Smooth muscle cell (in vitro differentiated cells): ENCODE measurements around the gene TTLL11. TPM values are rescaled to one million over a fixed set of nuclear protein-coding genes. Genes with fewer than 3 reads are reported as not detected.

Experiments
- DNase-seq: peaks from one replicate; lab custom pipeline; 2025; ENCODE audit not compliant: unreplicated experiment; lab: John Stamatoyannopoulos, UW
- H2AFZ ChIP-seq: fragments of 200-600 bp; sonication (generic); 2 replicates; pipeline ENCODE4 v1.6.0; 2016; ENCODE audit warnings: antibody characterized with exemption, low read depth, mild to moderate bottlenecking
- H3F3A ChIP-seq: fragments of 200-600 bp; sonication (generic); 2 replicates; pipeline ENCODE4 v1.6.0; 2017; ENCODE audit warnings: antibody characterized with exemption, low read depth
- H3K27ac ChIP-seq: fragments of 200-600 bp; sonication (generic); 2 replicates; pipeline ENCODE4 v1.5.1; 2016; ENCODE audit warnings: low read depth, mild to moderate bottlenecking
- H3K27me3 ChIP-seq: fragments of 200-600 bp; sonication (generic); 2 replicates; pipeline ENCODE4 v1.6.1; 2016; ENCODE audit warnings: low read depth, mild to moderate bottlenecking
- H3K36me3 ChIP-seq: fragments of 200-600 bp; sonication (generic); 2 replicates; pipeline ENCODE4 v1.5.1; 2016; ENCODE audit warnings: low read depth
- H3K4me1 ChIP-seq: fragments of 200-600 bp; sonication (generic); 2 replicates; pipeline ENCODE4 v1.5.1; 2016; ENCODE audit warnings: low read depth
- H3K4me2 ChIP-seq: fragments of 200-600 bp; sonication (generic); 2 replicates; pipeline ENCODE4 v1.6.0; 2016; ENCODE audit warnings: mild to moderate bottlenecking
- H3K4me3 ChIP-seq: fragments of 200-600 bp; sonication (generic); 2 replicates; pipeline ENCODE4 v1.5.1; 2016; ENCODE audit warnings: mild to moderate bottlenecking
- H3K79me2 ChIP-seq: fragments of 200-600 bp; sonication (generic); 2 replicates; pipeline ENCODE4 v1.6.0; 2016; ENCODE audit warnings: low read depth, mild to moderate bottlenecking
- H3K9ac ChIP-seq: fragments of 200-600 bp; sonication (generic); 2 replicates; pipeline ENCODE4 v1.6.0; 2016; ENCODE audit warnings: low read depth
- H3K9me3 ChIP-seq: fragments of 200-600 bp; sonication (generic); replicated peaks from 2 replicates; pipeline ENCODE4 v1.5.1; 2016; ENCODE audit warnings: low read depth
- H4K20me1 ChIP-seq: fragments of 200-600 bp; sonication (generic); 2 replicates; pipeline ENCODE4 v1.6.0; 2016; ENCODE audit warnings: low read depth
- CTCF ChIP-seq: fragments of 200-600 bp; sonication (generic); IDR thresholded peaks from 2 replicates; pipeline ENCODE4 v1.5.1; 2017; ENCODE audit warnings: borderline replicate concordance, mild to moderate bottlenecking, antibody characterized with exemption; ENCODE audit not compliant: insufficient read depth, poor library complexity, severe bottlenecking
- WGBS: methylation state at CpG from one replicate; pipeline ENCODE4 v1.1.7; 2016; ENCODE audit warnings: low lambda C conversion rate; 5-methylcytosine and 5-hydroxymethylcytosine counted together
- polyA plus RNA-seq: library from polyadenylated mRNA; unstranded; fragments of >200 nt; fragmentation: Nextera tagmentation; extraction: Ambion mirVana; gene quantifications from 2 replicates; pipeline ENCODE4 v1.2.1, GENCODE V29; 2016
- total RNA-seq: library from RNA; depleted of rRNA; stranded (reverse); fragments of >200 nt; gene quantifications from 2 replicates; pipeline ENCODE4 v1.2.3, GENCODE V29; 2014

Gene TTLL11
- total and polyA plus RNA-seq, 2 experiments from 2014 or later: 2.6 to 3.7 TPM

- H3F3A ChIP-seq: no peaks in the 10 kb centered on the region
- no peak for TF ChIP-seq CTCF
- H3K4me2 ChIP-seq: peak overlapping the region; percentile 57
- no peaks in the 10 kb centered on the region for H3K36me3 ChIP-seq
- H3K4me1 ChIP-seq: peaks cover 7% of the 10 kb centered on the region
- 90% methylated on average over 4 of the region's 4 CpGs for WGBS
- no peak overlapping the region for H3K27ac ChIP-seq
- no peak overlapping the region for H2AFZ ChIP-seq
- DNase-seq: no peak
- H3K79me2 ChIP-seq: no peaks in the 10 kb centered on the region
- H3K9ac ChIP-seq: no peak overlapping the region
- H4K20me1 ChIP-seq: no peaks in the 10 kb centered on the region
- no peaks in the 10 kb centered on the region for H3K27me3 ChIP-seq
- H3K9me3 ChIP-seq: no peaks in the 10 kb centered on the region
- H3K4me3 ChIP-seq: no peak overlapping the region
These were observed 147.3 kb downstream of the TTLL11 start for GRCh38 chr9:121945849-121946248.

GRCh38 chr9:121945281-121945680 is 147.8 kb downstream of the TTLL11 start:
- Histone ChIP-seq H3K27me3 (peaks cover 3% of the 10 kb centered on the region), H3K4me2 (peak overlapping the region; percentile 57), H3K36me3 (no peaks in the 10 kb centered on the region), H2AFZ (no peak overlapping the region), H3K4me3 (no peak overlapping the region), H3F3A (no peaks in the 10 kb centered on the region), H3K79me2 (no peaks in the 10 kb centered on the region), H3K9ac (peak overlapping the region; percentile 9), H3K4me1 (peaks cover 7% of the 10 kb centered on the region), H4K20me1 (no peaks in the 10 kb centered on the region), H3K27ac (peak overlapping the region; percentile 66), H3K9me3 (no peaks in the 10 kb centered on the region)
- 61% methylated on average over 4 of the region's 4 CpGs for WGBS
- no peak for TF ChIP-seq CTCF
- no peak for DNase-seq

GRCh38 chr9:121944711-121945191 is 148.4 kb downstream of the TTLL11 start:
- H3K4me3 ChIP-seq: no peak overlapping the region
- H3F3A ChIP-seq: no peaks in the 10 kb centered on the region
- no peak for DNase-seq
- no peak for TF ChIP-seq CTCF
- 40% methylated on average over 5 of the region's 5 CpGs for WGBS
- no peaks in the 10 kb centered on the region for H3K9me3 ChIP-seq
- peaks cover 7% of the 10 kb centered on the region for H3K4me1 ChIP-seq
- peaks cover 6% of the 10 kb centered on the region for H3K27me3 ChIP-seq
- H3K36me3 ChIP-seq: no peaks in the 10 kb centered on the region
- H3K79me2 ChIP-seq: no peaks in the 10 kb centered on the region
- H4K20me1 ChIP-seq: no peaks in the 10 kb centered on the region
- peak overlapping the region; percentile 57 for H3K4me2 ChIP-seq
- peak overlapping the region; percentile 9 for H3K9ac ChIP-seq
- no peak overlapping the region for H2AFZ ChIP-seq
- H3K27ac ChIP-seq: peak overlapping the region; percentile 66

GRCh38 chr9:121943463-121943862 is 149.6 kb downstream of the TTLL11 start:
- no peak overlapping the region for H3K9ac ChIP-seq

More at GRCh38 chr9:121943463-121943862, 149.6 kb downstream of the TTLL11 start:
- Histone ChIP-seq H3K27ac (no peak overlapping the region), H3K9me3 (no peaks in the 10 kb centered on the region), H3K4me1 (peaks cover 7% of the 10 kb centered on the region), H3K36me3 (no peaks in the 10 kb centered on the region), H3K27me3 (peaks cover 12% of the 10 kb centered on the region), H3K4me3 (no peak overlapping the region), H3K79me2 (no peaks in the 10 kb centered on the region), H4K20me1 (no peaks in the 10 kb centered on the region), H3K4me2 (no peak overlapping the region), H2AFZ (no peak overlapping the region), H3F3A (no peaks in the 10 kb centered on the region)
- DNase-seq: no peak
- TF ChIP-seq CTCF: no peak
- 97% methylated on average over 2 of the region's 2 CpGs for WGBS
